ENCODE results near the gene BDKRB2.

BDKRB2 gene

GRCh38 chr14:96177766-96178375, 26.8 kb upstream of the BDKRB2 start:
- FAIRE-seq: no peak

GRCh38 chr14:96178461-96179321, 25.9 kb upstream of the BDKRB2 start:
- FAIRE-seq: no peak

- FAIRE-seq: no peak
These were observed 24.4 kb upstream of the BDKRB2 start for GRCh38 chr14:96180043-96180874.

GRCh38 chr14:96181186-96182056, 23.2 kb upstream of the BDKRB2 start:
- no peak for FAIRE-seq

GRCh38 chr14:96182546-96182945, 22.1 kb upstream of the BDKRB2 start:
- FAIRE-seq: no peak

- no peak for FAIRE-seq
These were observed 19.9 kb upstream of the BDKRB2 start for GRCh38 chr14:96184737-96185136.

GRCh38 chr14:96187216-96188031, 17.2 kb upstream of the BDKRB2 start:
- FAIRE-seq: no peak

GRCh38 chr14:96189281-96189711, 15.3 kb upstream of the BDKRB2 start:
- FAIRE-seq: no peak

- FAIRE-seq: no peak
These were observed 13.3 kb upstream of the BDKRB2 start for GRCh38 chr14:96191353-96191752.

GRCh38 chr14:96191841-96192462, 12.7 kb upstream of the BDKRB2 start:
- no peak for FAIRE-seq

- FAIRE-seq: no peak
These were observed 11.4 kb upstream of the BDKRB2 start for GRCh38 chr14:96192975-96193805.

GRCh38 chr14:96194262-96194656, 10.4 kb upstream of the BDKRB2 start:
- no peak for FAIRE-seq

- no peak for FAIRE-seq
These were observed 9.8 kb upstream of the BDKRB2 start for GRCh38 chr14:96194657-96195431.

- FAIRE-seq: no peak
These were observed 9.1 kb upstream of the BDKRB2 start for GRCh38 chr14:96195441-96196081.

- no peak for FAIRE-seq
These were observed 7.3 kb upstream of the BDKRB2 start for GRCh38 chr14:96197163-96197852.

- FAIRE-seq: no peak
These were observed 6.7 kb upstream of the BDKRB2 start for GRCh38 chr14:96197969-96198368.

- FAIRE-seq: no peak
These were observed 6.1 kb upstream of the BDKRB2 start for GRCh38 chr14:96198430-96199130.
